ENCODE data around the gene RPF1.

The RPF1 gene

GRCh38 chr1:84492726-84493125 lies 13.7 kb downstream of the RPF1 start:
- H3K4me2 ChIP-seq (ENCODE audit: low read length), result no peak overlapping the region
- no peaks in the 10 kb centered on the region for H3K27me3 ChIP-seq (ENCODE audit: control insufficient read depth, insufficient read depth, low read length)
- no peak overlapping the region for H2AFZ ChIP-seq
- H3K4me1 ChIP-seq, result no peaks in the 10 kb centered on the region
- H3K9ac ChIP-seq, result no peak overlapping the region
- no peaks in the 10 kb centered on the region for H3K79me2 ChIP-seq
- TF ChIP-seq, protein P1, sequence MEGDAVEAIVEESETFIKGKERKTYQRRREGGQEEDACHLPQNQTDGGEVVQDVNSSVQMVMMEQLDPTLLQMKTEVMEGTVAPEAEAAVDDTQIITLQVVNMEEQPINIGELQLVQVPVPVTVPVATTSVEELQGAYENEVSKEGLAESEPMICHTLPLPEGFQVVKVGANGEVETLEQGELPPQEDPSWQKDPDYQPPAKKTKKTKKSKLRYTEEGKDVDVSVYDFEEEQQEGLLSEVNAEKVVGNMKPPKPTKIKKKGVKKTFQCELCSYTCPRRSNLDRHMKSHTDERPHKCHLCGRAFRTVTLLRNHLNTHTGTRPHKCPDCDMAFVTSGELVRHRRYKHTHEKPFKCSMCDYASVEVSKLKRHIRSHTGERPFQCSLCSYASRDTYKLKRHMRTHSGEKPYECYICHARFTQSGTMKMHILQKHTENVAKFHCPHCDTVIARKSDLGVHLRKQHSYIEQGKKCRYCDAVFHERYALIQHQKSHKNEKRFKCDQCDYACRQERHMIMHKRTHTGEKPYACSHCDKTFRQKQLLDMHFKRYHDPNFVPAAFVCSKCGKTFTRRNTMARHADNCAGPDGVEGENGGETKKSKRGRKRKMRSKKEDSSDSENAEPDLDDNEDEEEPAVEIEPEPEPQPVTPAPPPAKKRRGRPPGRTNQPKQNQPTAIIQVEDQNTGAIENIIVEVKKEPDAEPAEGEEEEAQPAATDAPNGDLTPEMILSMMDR (IDR thresholded peaks at IDR 0.05), result no peak
- H3K27ac ChIP-seq, result no peak overlapping the region
- no peak overlapping the region for H3K4me3 ChIP-seq (ENCODE audit: low read depth, low read length)
- H3K9me3 ChIP-seq (ENCODE audit: control insufficient read depth, low read length), result no peaks in the 10 kb centered on the region
- H3K36me3 ChIP-seq (ENCODE audit: control insufficient read depth, insufficient read depth, low read length), result no peaks in the 10 kb centered on the region

DNA sequence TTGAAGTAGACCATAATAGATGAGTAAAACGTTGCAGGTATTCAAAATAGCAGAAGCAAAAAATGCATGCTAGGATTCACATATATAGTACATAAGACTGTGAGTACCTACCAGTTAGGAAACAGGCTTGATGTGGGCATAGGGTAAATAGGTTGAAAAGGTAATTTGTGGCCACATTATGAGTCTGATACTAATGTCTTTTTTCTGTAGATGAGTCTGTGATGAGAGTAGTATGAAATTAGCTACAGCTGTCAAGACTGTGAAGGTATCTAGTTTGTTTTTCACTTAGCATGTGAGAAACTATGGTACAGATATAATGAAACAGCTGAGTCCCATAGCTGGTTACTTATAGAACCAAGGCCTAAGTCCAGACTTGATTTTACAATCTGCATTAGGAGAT lies 14.7 kb downstream of the RPF1 start:
- Histone ChIP-seq H3K4me2 (ENCODE audit: low read length) (no peak overlapping the region), H3K9me3 (ENCODE audit: control insufficient read depth, low read length) (no peaks in the 10 kb centered on the region), H3K27me3 (ENCODE audit: control insufficient read depth, insufficient read depth, low read length) (no peaks in the 10 kb centered on the region), H3K36me3 (ENCODE audit: control insufficient read depth, insufficient read depth, low read length) (no peaks in the 10 kb centered on the region), H3K79me2 (no peaks in the 10 kb centered on the region), H2AFZ (no peak overlapping the region), H3K9ac (no peak overlapping the region), H3K27ac (no peak overlapping the region), H3K4me1 (no peaks in the 10 kb centered on the region), H3K4me3 (ENCODE audit: low read depth, low read length) (no peak overlapping the region)
- TF ChIP-seq, protein P1 (IDR thresholded peaks at IDR 0.05), result no peak

DNA sequence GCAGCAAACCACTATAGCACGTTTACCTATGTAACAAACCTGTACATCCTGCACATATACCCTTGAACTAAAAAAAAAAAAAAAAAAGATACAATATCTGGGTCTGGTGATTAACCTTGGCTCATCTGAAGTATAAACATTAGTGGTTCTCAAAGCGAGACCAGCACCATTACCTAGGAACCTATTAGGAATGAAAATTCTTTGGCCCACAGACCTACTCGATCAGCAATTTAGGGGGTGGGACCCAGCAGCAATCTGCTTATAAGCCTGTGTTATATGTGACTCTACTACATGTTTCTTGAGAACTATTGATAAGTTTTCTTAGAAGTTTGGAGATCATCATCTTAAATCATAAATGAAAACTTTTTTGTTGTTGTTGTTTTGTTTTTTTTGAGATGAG lies 17.4 kb downstream of the RPF1 start:
- Histone ChIP-seq H3K9me3 (ENCODE audit: control insufficient read depth, low read length) (no peaks in the 10 kb centered on the region), H3K36me3 (ENCODE audit: control insufficient read depth, insufficient read depth, low read length) (no peaks in the 10 kb centered on the region), H2AFZ (no peak overlapping the region), H3K79me2 (no peaks in the 10 kb centered on the region), H3K27ac (no peak overlapping the region), H3K4me1 (no peaks in the 10 kb centered on the region), H3K4me2 (ENCODE audit: low read length) (no peak overlapping the region), H3K27me3 (ENCODE audit: control insufficient read depth, insufficient read depth, low read length) (no peaks in the 10 kb centered on the region), H3K4me3 (ENCODE audit: low read depth, low read length) (no peak overlapping the region), H3K9ac (no peak overlapping the region)
- TF ChIP-seq, protein P1 (IDR thresholded peaks at IDR 0.05), result no peak

DNA sequence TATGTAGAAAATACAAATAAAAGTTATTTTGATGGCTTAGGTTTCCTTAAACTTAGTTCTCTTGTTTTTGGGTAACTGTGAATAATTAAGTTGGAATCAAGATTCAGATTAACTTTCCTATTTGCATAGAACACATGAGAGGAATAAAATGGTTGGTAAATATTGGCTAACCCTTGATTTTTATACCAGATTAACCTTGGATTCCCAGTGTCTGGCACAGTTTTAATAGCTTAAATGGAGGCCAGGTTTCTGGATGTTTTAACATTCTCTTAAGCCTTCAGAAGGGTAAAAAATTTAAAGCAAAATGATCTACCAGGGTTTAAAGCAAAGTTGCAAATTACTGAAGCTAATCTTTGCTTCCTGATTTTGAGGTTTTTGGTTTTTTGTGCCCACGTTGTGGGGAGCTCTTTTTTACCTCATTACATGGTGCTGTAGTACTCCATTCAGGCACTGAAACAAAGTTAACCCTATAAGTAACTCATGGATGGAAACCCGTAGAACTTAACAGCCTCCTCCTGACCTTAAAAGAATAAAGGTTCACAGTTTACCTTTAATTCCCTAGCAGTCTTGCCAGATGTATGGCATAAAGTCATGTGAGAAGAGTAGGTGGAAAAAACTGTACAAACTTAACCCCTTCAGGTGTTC lies 18.7 kb downstream of the RPF1 start:
- TF ChIP-seq, protein P1 (IDR thresholded peaks at IDR 0.05), result no peak
- Histone ChIP-seq H3K27ac (no peak overlapping the region), H3K36me3 (ENCODE audit: control insufficient read depth, insufficient read depth, low read length) (no peaks in the 10 kb centered on the region)

DNA sequence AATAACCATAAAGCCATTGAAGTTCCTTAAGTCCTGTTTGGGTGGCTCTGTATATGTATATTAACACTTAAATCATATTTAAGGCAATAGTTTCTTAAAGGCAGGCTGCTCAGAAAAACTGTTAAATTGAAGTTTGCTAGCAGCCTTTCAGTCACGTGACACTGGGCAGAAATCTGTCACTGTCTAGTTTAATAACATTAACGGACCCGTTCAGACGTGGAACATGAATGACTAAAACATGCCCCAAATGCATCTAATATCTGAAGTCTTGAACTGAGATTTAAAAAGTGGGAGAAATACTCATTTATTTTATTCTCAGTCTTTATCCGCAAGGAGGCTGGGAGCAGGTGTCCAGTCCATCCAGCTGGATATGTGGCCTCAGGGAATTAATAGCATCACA lies 23.9 kb downstream of the RPF1 start:
- TF ChIP-seq, protein P1 (IDR thresholded peaks at IDR 0.05), result no peak
- no peaks in the 10 kb centered on the region for H3K27me3 ChIP-seq (ENCODE audit: control insufficient read depth, insufficient read depth, low read length)
- H3K36me3 ChIP-seq (ENCODE audit: control insufficient read depth, insufficient read depth, low read length), result no peaks in the 10 kb centered on the region
- H3K4me1 ChIP-seq, result peaks cover 4% of the 10 kb centered on the region
- no peak overlapping the region for H2AFZ ChIP-seq
- H3K27ac ChIP-seq, result no peak overlapping the region
- H3K9ac ChIP-seq, result no peak overlapping the region
- H3K4me2 ChIP-seq (ENCODE audit: low read length), result no peak overlapping the region
- H3K9me3 ChIP-seq (ENCODE audit: control insufficient read depth, low read length), result no peaks in the 10 kb centered on the region
- H3K4me3 ChIP-seq (ENCODE audit: low read depth, low read length), result no peak overlapping the region
- peaks cover 2% of the 10 kb centered on the region for H3K79me2 ChIP-seq

More for the DNA sequence above, 18.7 kb downstream of the RPF1 start:
- Histone ChIP-seq H3K4me2 (ENCODE audit: low read length) (no peak overlapping the region), H3K27me3 (ENCODE audit: control insufficient read depth, insufficient read depth, low read length) (no peaks in the 10 kb centered on the region), H3K4me3 (ENCODE audit: low read depth, low read length) (no peak overlapping the region), H3K79me2 (peaks cover 2% of the 10 kb centered on the region), H3K9ac (no peak overlapping the region), H3K4me1 (no peaks in the 10 kb centered on the region), H3K9me3 (ENCODE audit: control insufficient read depth, low read length) (no peaks in the 10 kb centered on the region), H2AFZ (no peak overlapping the region)

All from parathyroid adenoma (tissue), 2 donors.